Measurements from ENCODE around the gene PLCG2. TPM values are rescaled to one million over a fixed set of nuclear protein-coding genes. Genes with fewer than 3 reads are reported as not detected.

The PLCG2 gene
- total RNA-seq, 1 experiment from 2014 or later, result 6.0 TPM

DNA sequence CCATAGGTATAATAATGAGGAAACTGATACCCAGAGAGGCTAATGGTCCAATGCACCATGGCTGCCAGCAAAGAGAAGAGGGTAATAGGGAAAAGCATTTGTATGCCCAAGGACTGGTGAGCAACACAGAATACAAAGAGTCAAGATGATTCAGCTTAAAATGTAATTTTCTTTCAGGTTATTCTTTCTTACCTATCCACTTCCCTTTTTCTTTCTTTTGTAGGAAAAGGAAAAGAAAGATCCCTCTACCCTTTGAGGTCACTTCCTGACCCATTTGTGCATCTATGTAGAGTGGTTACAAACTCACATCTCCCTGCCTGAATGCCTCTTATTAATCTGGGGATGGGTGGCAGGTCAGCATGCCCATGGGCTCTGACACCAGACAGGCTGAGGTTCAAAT, 3.5 kb upstream of the PLCG2 start:
- no peak overlapping the region; a peak in 1 of 7 replicates for H3K27ac Mint-ChIP-seq
- TF ChIP-seq, protein P1, sequence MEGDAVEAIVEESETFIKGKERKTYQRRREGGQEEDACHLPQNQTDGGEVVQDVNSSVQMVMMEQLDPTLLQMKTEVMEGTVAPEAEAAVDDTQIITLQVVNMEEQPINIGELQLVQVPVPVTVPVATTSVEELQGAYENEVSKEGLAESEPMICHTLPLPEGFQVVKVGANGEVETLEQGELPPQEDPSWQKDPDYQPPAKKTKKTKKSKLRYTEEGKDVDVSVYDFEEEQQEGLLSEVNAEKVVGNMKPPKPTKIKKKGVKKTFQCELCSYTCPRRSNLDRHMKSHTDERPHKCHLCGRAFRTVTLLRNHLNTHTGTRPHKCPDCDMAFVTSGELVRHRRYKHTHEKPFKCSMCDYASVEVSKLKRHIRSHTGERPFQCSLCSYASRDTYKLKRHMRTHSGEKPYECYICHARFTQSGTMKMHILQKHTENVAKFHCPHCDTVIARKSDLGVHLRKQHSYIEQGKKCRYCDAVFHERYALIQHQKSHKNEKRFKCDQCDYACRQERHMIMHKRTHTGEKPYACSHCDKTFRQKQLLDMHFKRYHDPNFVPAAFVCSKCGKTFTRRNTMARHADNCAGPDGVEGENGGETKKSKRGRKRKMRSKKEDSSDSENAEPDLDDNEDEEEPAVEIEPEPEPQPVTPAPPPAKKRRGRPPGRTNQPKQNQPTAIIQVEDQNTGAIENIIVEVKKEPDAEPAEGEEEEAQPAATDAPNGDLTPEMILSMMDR (conservative IDR thresholded peaks at IDR 0.05), result no peak

More for the DNA sequence above, 3.5 kb upstream of the PLCG2 start:
- Histone ChIP-seq H3K9me3 (ENCODE audit: control insufficient read depth, low read depth, low read length) (no peaks in the 10 kb centered on the region), H3K18ac (ENCODE audit: insufficient read length, low read depth, low read length) (no peak overlapping the region), H2BK15ac (ENCODE audit: low read depth, low read length) (no peak overlapping the region), H3K23me2 (ENCODE audit: insufficient read length, low read depth, low read length, poor library complexity, severe bottlenecking) (peaks cover 6% of the 10 kb centered on the region), H3K4ac (ENCODE audit: low read depth, low read length) (no peak overlapping the region), H3K56ac (ENCODE audit: insufficient read length, low read depth, low read length) (no peak overlapping the region), H4K91ac (ENCODE audit: insufficient read length, low read depth, low read length) (no peak overlapping the region), H3K27ac (ENCODE audit: insufficient read length, low read depth, low read length) (no peak overlapping the region), H3K9ac (ENCODE audit: extremely low read depth, insufficient read length, low read length) (no peak overlapping the region), H4K8ac (replicated peaks; ENCODE audit: insufficient read length, low read depth, low read length) (no peak overlapping the region), H2AFZ (ENCODE audit: low read length) (no peak overlapping the region), H3K4me1 (ENCODE audit: insufficient read depth, low read length) (no peaks in the 10 kb centered on the region), H3K4me2 (ENCODE audit: insufficient read depth, insufficient read length, low read length) (no peak overlapping the region), H3K79me1 (ENCODE audit: insufficient read depth, low read depth, low read length, poor library complexity, severe bottlenecking) (no peaks in the 10 kb centered on the region), H4K20me1 (ENCODE audit: control insufficient read depth, insufficient read depth, insufficient read length) (no peaks in the 10 kb centered on the region), H3K23ac (ENCODE audit: insufficient read length, low read depth, low read length) (no peak overlapping the region), H4K5ac (ENCODE audit: insufficient read length, low read depth, low read length) (no peak overlapping the region), H3K14ac (ENCODE audit: insufficient read depth, low read length) (no peak overlapping the region), H2BK12ac (ENCODE audit: insufficient read length, low read depth, low read length) (no peak overlapping the region), H2BK5ac (ENCODE audit: insufficient read length, low read length) (no peak overlapping the region), H3K27me3 (ENCODE audit: insufficient read depth, low read length) (peaks cover 12% of the 10 kb centered on the region), H2AK5ac (ENCODE audit: insufficient read length, low read length) (no peak overlapping the region), H2BK20ac (ENCODE audit: low read depth, low read length, poor library complexity, severe bottlenecking) (no peak overlapping the region), H3K79me2 (ENCODE audit: insufficient read depth, low read length) (no peaks in the 10 kb centered on the region), H3T11ph (ENCODE audit: low read length) (no peak overlapping the region), H2BK120ac (ENCODE audit: low read depth, low read length, poor library complexity, severe bottlenecking) (no peak overlapping the region)
- no peak for DNase-seq
- Mint-ChIP-seq H3K9me3 (peaks cover 0 to 5% of the 10 kb centered on the region in 2 experiments; a peak in 2 of 5 replicates), H3K27me3 (ENCODE audit: low read depth) (peaks cover 64% of the 10 kb centered on the region), H3K36me3 (ENCODE audit: insufficient read depth in 1 of 3, low read depth in 3 of 3) (peaks cover 0 to 4% (median 0%) of the 10 kb centered on the region in 3 experiments; a peak in 3 of 7 replicates), H3K4me3 (no peak overlapping the region), H3K4me1 (peaks cover 18 to 23% of the 10 kb centered on the region in 2 experiments)
